GM23338 (cell line): ENCODE results near the gene TAPBPL. TPM values are rescaled to one million over a fixed set of nuclear protein-coding genes. Genes with fewer than 3 reads are reported as not detected.

Experiments
- ATAC-seq: fragments of 200-7000 bp; cut with Tn5 transposase; 3 replicates; pipeline ENCODE4 v1.9.1; 2020
- DNase-seq: peaks from one replicate; pipeline ENCODE4 v3.0.0-alpha.2; 2015; ENCODE audit warnings: low spot score
- H2AFZ ChIP-seq: fragments of 200-600 bp; sonication (generic); 2 replicates; pipeline ENCODE4 v1.8.0; 2016; ENCODE audit warnings: antibody characterized with exemption, mild to moderate bottlenecking, moderate library complexity
- H3F3A ChIP-seq: fragments of 200-600 bp; sonication (generic); replicated peaks from 2 replicates; pipeline ENCODE4 v1.8.0; 2017; ENCODE audit warnings: antibody characterized with exemption, mixed run types, low read depth
- H3K27ac ChIP-seq: fragments of 200-600 bp; sonication (generic); 2 replicates; pipeline ENCODE4 v1.6.1; 2016; ENCODE audit warnings: low read depth
- H3K27me3 ChIP-seq: fragments of 200-600 bp; sonication (generic); 2 replicates; pipeline ENCODE4 v1.8.0; 2016; ENCODE audit warnings: mild to moderate bottlenecking, mixed run types, moderate library complexity; ENCODE audit not compliant: insufficient read depth
- H3K36me3 ChIP-seq: fragments of 200-600 bp; sonication (generic); 2 replicates; pipeline ENCODE4 v1.8.0; 2016; ENCODE audit warnings: mild to moderate bottlenecking; ENCODE audit not compliant: insufficient read depth
- H3K4me1 ChIP-seq: fragments of 200-600 bp; sonication (generic); 2 replicates; pipeline ENCODE4 v1.8.0; 2016; ENCODE audit warnings: mild to moderate bottlenecking, moderate library complexity; ENCODE audit not compliant: insufficient read depth
- H3K4me2 ChIP-seq: fragments of 200-600 bp; sonication (generic); 2 replicates; pipeline ENCODE4 v1.7.1; 2017; ENCODE audit warnings: mixed run types
- H3K4me3 ChIP-seq: fragments of 200-600 bp; sonication (generic); 2 replicates; pipeline ENCODE4 v1.6.1; 2016; ENCODE audit warnings: mixed run types
- H3K79me2 ChIP-seq: fragments of 200-600 bp; sonication (generic); replicated peaks from 2 replicates; pipeline ENCODE4 v1.8.0; 2017; ENCODE audit warnings: mild to moderate bottlenecking; ENCODE audit not compliant: insufficient read depth
- H3K9me2 ChIP-seq: fragments of 200-600 bp; sonication (generic); 2 replicates; pipeline ENCODE4 v1.8.0; 2017; ENCODE audit not compliant: insufficient read depth
- H4K20me1 ChIP-seq: fragments of 200-600 bp; sonication (generic); replicated peaks from 2 replicates; pipeline ENCODE4 v1.8.0; 2017; ENCODE audit warnings: mild to moderate bottlenecking; ENCODE audit not compliant: insufficient read depth
- H3K27ac Mint-ChIP-seq: 2 replicates; pipeline ENCODE4 v1.8.0; 2020; ENCODE audit warnings: inconsistent platforms, mild to moderate bottlenecking, moderate library complexity, mixed read lengths
- H3K27me3 Mint-ChIP-seq: 3 replicates; pipeline ENCODE4 v1.8.0; 2022; ENCODE audit warnings: low read depth, mild to moderate bottlenecking, moderate library complexity, mixed read lengths, inconsistent platforms; ENCODE audit not compliant: insufficient read depth, poor library complexity
- H3K36me3 Mint-ChIP-seq: 3 replicates; pipeline ENCODE4 v1.8.0; 2021; ENCODE audit warnings: low read depth, mild to moderate bottlenecking, inconsistent platforms, moderate library complexity, mixed read lengths
- H3K4me1 Mint-ChIP-seq: 3 replicates; pipeline ENCODE4 v1.8.0; 2020; ENCODE audit warnings: mild to moderate bottlenecking, inconsistent platforms, mixed read lengths
- H3K4me3 Mint-ChIP-seq: 3 replicates; pipeline ENCODE4 v1.8.0; 2021; ENCODE audit warnings: moderate library complexity, mild to moderate bottlenecking, inconsistent platforms, mixed read lengths
- H3K9me3 Mint-ChIP-seq: 3 replicates; pipeline ENCODE4 v1.8.0; 2020; ENCODE audit warnings: moderate library complexity, mild to moderate bottlenecking, inconsistent platforms, mixed read lengths
- CREB1 ChIP-seq: fragments of 250-450 bp; sonication (Bioruptor Pico); IDR thresholded peaks from 2 replicates; pipeline ENCODE4 v1.5.0; 2020; ENCODE audit warnings: low read depth, mild to moderate bottlenecking, moderate library complexity
- CTCF ChIP-seq, 2 experiments: fragments of 200-600 bp in 1 of 2; sonication (generic) in 1 of 2; conservative IDR thresholded peaks; 2 replicates each; pipeline versions ENCODE4 v1.5.1 to v1.6.1; 2016 to 2017; ENCODE audit warnings: antibody characterized with exemption in 2 of 2, low read depth in 2 of 2, mild to moderate bottlenecking in 2 of 2, moderate library complexity in 1 of 2
- EZH2 ChIP-seq: fragments of 200-600 bp; sonication (generic); IDR thresholded peaks from one replicate; pipeline ENCODE4 v1.8.0; 2017; ENCODE audit warnings: antibody characterized with exemption, mild to moderate bottlenecking, low read depth; ENCODE audit not compliant: unreplicated experiment
- EZH2phosphoT487 ChIP-seq: fragments of 200-600 bp; sonication (generic); IDR thresholded peaks from one replicate; pipeline ENCODE4 v1.8.1; 2018; ENCODE audit warnings: antibody characterized with exemption; ENCODE audit not compliant: unreplicated experiment
- JUNB ChIP-seq: IDR thresholded peaks from one replicate; pipeline ENCODE4 v1.6.1; 2016; ENCODE audit warnings: antibody characterized with exemption; ENCODE audit not compliant: unreplicated experiment
- NANOG ChIP-seq: IDR thresholded peaks from 2 replicates; pipeline ENCODE4 v1.6.1; 2016; ENCODE audit warnings: antibody characterized with exemption, borderline replicate concordance
- POLR2AphosphoS5 ChIP-seq: IDR thresholded peaks from 2 replicates; pipeline ENCODE4 v1.6.1; 2016; ENCODE audit warnings: antibody characterized with exemption, low read depth
- STAT1 ChIP-seq: IDR thresholded peaks from one replicate; pipeline ENCODE4 v1.6.1; 2016; ENCODE audit warnings: antibody characterized with exemption; ENCODE audit not compliant: unreplicated experiment
- ZNF114 ChIP-seq: fragments of 250-450 bp; sonication (Bioruptor Pico); IDR thresholded peaks from 2 replicates; pipeline ENCODE4 v1.5.0; 2020; ENCODE audit warnings: mild to moderate bottlenecking, moderate library complexity
- ZNF331 ChIP-seq: fragments of 250-450 bp; sonication (Bioruptor Pico); IDR thresholded peaks from 2 replicates; pipeline ENCODE4 v1.5.0; 2020; ENCODE audit warnings: low read depth, mild to moderate bottlenecking, moderate library complexity
- ZNF462 ChIP-seq: fragments of 250-450 bp; sonication (Bioruptor Pico); IDR thresholded peaks from 2 replicates; pipeline ENCODE4 v1.5.0; 2020; ENCODE audit warnings: mild to moderate bottlenecking, moderate library complexity
- polyA plus RNA-seq: library from polyadenylated mRNA; unstranded; fragments of >200 nt; fragmentation: Nextera tagmentation; extraction: Ambion mirVana; gene quantifications from 2 replicates; pipeline ENCODE4 v1.2.1, GENCODE V29; 2016
- total RNA-seq: library from RNA; depleted of rRNA; stranded (reverse); fragments of >200 nt; shearing (Covaris generic); gene quantifications from 2 replicates; pipeline ENCODE4 v1.2.3, GENCODE V29; 2014
- TF ChIP-seq, protein P1 (sequence below): IDR thresholded peaks from one replicate; pipeline ENCODE4 v1.6.1; 2018; ENCODE audit warnings: antibody characterized with exemption; ENCODE audit not compliant: unreplicated experiment
- TF ChIP-seq, protein P2 (sequence below): IDR thresholded peaks from 2 replicates; pipeline ENCODE4 v1.6.1; 2016; ENCODE audit warnings: antibody characterized with exemption

The TAPBPL gene
- total and polyA plus RNA-seq, 2 experiments from 2014 or later: 0.59 to 0.65 TPM

GRCh38 chr12:6452245-6452943 is 552 bp downstream of the TAPBPL start:
- peaks cover 17% of the 10 kb centered on the region for H3K27me3 Mint-ChIP-seq
- H3K36me3 Mint-ChIP-seq: no peaks in the 10 kb centered on the region
- Histone ChIP-seq H4K20me1 (no peaks in the 10 kb centered on the region), H3K4me3 (peak overlapping the region; percentile 44), H3K79me2 (no peaks in the 10 kb centered on the region), H3K4me1 (peaks cover 29% of the 10 kb centered on the region), H3F3A (peaks cover 6% of the 10 kb centered on the region; the same call in 1 of the 2 replicates), H3K36me3 (no peaks in the 10 kb centered on the region), H3K27ac (peak overlapping the region; percentile 86; the same call in 1 of the 2 replicates), H3K4me2 (peak overlapping the region; percentile 77), H3K9me2 (no peaks in the 10 kb centered on the region), H2AFZ (peak overlapping the region; percentile 90), H3K27me3 (no peaks in the 10 kb centered on the region)
- H3K9me3 Mint-ChIP-seq: no peaks in the 10 kb centered on the region
- TF ChIP-seq CREB1 (CRISPR knock-in tag) (no peak), JUNB (no peak), STAT1 (no peak), ZNF114 (CRISPR knock-in tag) (no peak), ZNF331 (no peak), NANOG (no peak), CTCF (conservative IDR thresholded peaks at IDR 0.05; ENCODE audit: low read depth in 2 of 2) (no peak), EZH2phosphoT487 (no peak), POLR2AphosphoS5 (no peak), EZH2 (no peak), ZNF462 (CRISPR knock-in tag) (no peak)
- TF ChIP-seq, protein P1, sequence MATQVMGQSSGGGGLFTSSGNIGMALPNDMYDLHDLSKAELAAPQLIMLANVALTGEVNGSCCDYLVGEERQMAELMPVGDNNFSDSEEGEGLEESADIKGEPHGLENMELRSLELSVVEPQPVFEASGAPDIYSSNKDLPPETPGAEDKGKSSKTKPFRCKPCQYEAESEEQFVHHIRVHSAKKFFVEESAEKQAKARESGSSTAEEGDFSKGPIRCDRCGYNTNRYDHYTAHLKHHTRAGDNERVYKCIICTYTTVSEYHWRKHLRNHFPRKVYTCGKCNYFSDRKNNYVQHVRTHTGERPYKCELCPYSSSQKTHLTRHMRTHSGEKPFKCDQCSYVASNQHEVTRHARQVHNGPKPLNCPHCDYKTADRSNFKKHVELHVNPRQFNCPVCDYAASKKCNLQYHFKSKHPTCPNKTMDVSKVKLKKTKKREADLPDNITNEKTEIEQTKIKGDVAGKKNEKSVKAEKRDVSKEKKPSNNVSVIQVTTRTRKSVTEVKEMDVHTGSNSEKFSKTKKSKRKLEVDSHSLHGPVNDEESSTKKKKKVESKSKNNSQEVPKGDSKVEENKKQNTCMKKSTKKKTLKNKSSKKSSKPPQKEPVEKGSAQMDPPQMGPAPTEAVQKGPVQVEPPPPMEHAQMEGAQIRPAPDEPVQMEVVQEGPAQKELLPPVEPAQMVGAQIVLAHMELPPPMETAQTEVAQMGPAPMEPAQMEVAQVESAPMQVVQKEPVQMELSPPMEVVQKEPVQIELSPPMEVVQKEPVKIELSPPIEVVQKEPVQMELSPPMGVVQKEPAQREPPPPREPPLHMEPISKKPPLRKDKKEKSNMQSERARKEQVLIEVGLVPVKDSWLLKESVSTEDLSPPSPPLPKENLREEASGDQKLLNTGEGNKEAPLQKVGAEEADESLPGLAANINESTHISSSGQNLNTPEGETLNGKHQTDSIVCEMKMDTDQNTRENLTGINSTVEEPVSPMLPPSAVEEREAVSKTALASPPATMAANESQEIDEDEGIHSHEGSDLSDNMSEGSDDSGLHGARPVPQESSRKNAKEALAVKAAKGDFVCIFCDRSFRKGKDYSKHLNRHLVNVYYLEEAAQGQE: no peak
- TF ChIP-seq, protein P2, sequence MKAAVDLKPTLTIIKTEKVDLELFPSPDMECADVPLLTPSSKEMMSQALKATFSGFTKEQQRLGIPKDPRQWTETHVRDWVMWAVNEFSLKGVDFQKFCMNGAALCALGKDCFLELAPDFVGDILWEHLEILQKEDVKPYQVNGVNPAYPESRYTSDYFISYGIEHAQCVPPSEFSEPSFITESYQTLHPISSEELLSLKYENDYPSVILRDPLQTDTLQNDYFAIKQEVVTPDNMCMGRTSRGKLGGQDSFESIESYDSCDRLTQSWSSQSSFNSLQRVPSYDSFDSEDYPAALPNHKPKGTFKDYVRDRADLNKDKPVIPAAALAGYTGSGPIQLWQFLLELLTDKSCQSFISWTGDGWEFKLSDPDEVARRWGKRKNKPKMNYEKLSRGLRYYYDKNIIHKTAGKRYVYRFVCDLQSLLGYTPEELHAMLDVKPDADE: no peak
- peak; percentile 13 for ATAC-seq
- H3K27ac Mint-ChIP-seq: peak overlapping the region; percentile 97
- peaks cover 42% of the 10 kb centered on the region for H3K4me1 Mint-ChIP-seq
- peak overlapping the region; percentile 63 for H3K4me3 Mint-ChIP-seq
- no peak for DNase-seq
